Naive thymus-derived CD8-positive, alpha-beta T cell (primary cell): Measurements from ENCODE around the gene C2orf72. TPM values are rescaled to one million over a fixed set of nuclear protein-coding genes. Genes with fewer than 3 reads are reported as not detected.
"Not testable (repeated sequence)": the region's sequence is repeated elsewhere in the genome, so short reads cannot be mapped to it uniquely, and the experiment has no call there.

Source experiments
- ATAC-seq, 2 donors: fragments of 150-1000 bp; cut with Tn5 transposase in 1 of 2; sonication (Bioruptor Pico), chemical (Tn5 transposase) in 1 of 2; 1 replicate in 1 of 2; 2 replicates in 1 of 2; pipeline ENCODE4 v1.10.0; 2021; ENCODE audit warnings: mild to moderate bottlenecking in 2 of 2, moderate library complexity in 2 of 2
- POLR2A ChIA-PET: fragments of 350-600 bp; sonication (Branson Sonifier 250); formaldehyde crosslinking; loops from one replicate; lab custom pipeline; 2021; ENCODE audit warnings: antibody characterized with exemption; lab: Charles Lee
- DNase-seq, 10 donors: peaks; one replicate each; pipeline versions ENCODE4 v3.0.0 to v3.0.0-alpha.2; 2020 to 2022
- H3K27ac Mint-ChIP-seq, 10 donors: one replicate each; pipeline ENCODE4 v1.8.0; 2020 to 2022; ENCODE audit warnings: mild to moderate bottlenecking in 10 of 10, mixed read lengths in 10 of 10, moderate library complexity in 4 of 10, inconsistent platforms in 1 of 10
- H3K27me3 Mint-ChIP-seq, 5 donors: one replicate each; pipeline ENCODE4 v1.8.0; 2021 to 2022; ENCODE audit warnings: mixed read lengths in 5 of 5
- H3K36me3 Mint-ChIP-seq, 3 donors: one replicate each; pipeline ENCODE4 v1.8.0; 2020 to 2022; ENCODE audit warnings: mixed read lengths in 3 of 3, mild to moderate bottlenecking in 2 of 3, inconsistent platforms in 1 of 3
- H3K4me1 Mint-ChIP-seq, 4 donors: one replicate each; pipeline ENCODE4 v1.8.0; 2021 to 2022; ENCODE audit warnings: mixed read lengths in 4 of 4
- H3K4me3 Mint-ChIP-seq, 10 donors: one replicate each; pipeline ENCODE4 v1.8.0; 2020 to 2022; ENCODE audit warnings: mild to moderate bottlenecking in 10 of 10, mixed read lengths in 10 of 10, moderate library complexity in 6 of 10, inconsistent platforms in 1 of 10
- H3K9me3 Mint-ChIP-seq, 9 donors: one replicate each; pipeline ENCODE4 v1.8.0; 2020 to 2022; ENCODE audit warnings: mixed read lengths in 9 of 9, mild to moderate bottlenecking in 3 of 9, inconsistent platforms in 1 of 9, moderate library complexity in 1 of 9
- polyA plus RNA-seq, 3 donors: library from polyadenylated mRNA; unstranded; fragments of 300-500 nt; fragmentation: Illumina TruSeq; gene quantifications; one replicate each; pipeline ENCODE4 v1.2.3, GENCODE V29; 2021
- total RNA-seq, 8 experiments: library from RNA in 2 of 8; stranded (reverse) in 2 of 8; gene quantifications; one replicate each; pipeline ENCODE4 v1.2.3 and lab custom pipeline; 2021 to 2026

C2orf72 gene
- total and polyA plus RNA-seq, 5 experiments from 2014 or later = not detected

GRCh38 chr2:231065966-231066365 lies 28.6 kb downstream of the C2orf72 start:
- POLR2A ChIA-PET = no interaction called here
- peaks cover 5 to 83% (median 29%) of the 10 kb centered on the region in 3 donors for H3K36me3 Mint-ChIP-seq
- no peaks in the 10 kb centered on the region for H3K27me3 Mint-ChIP-seq
- H3K4me3 Mint-ChIP-seq = no peak overlapping the region
- H3K4me1 Mint-ChIP-seq = peaks cover 0 to 5% (median 1%) of the 10 kb centered on the region in 4 donors
- no peaks in the 10 kb centered on the region for H3K9me3 Mint-ChIP-seq
- DNase-seq (no peak), ATAC-seq (no peak)
- no peak overlapping the region for H3K27ac Mint-ChIP-seq

DNA sequence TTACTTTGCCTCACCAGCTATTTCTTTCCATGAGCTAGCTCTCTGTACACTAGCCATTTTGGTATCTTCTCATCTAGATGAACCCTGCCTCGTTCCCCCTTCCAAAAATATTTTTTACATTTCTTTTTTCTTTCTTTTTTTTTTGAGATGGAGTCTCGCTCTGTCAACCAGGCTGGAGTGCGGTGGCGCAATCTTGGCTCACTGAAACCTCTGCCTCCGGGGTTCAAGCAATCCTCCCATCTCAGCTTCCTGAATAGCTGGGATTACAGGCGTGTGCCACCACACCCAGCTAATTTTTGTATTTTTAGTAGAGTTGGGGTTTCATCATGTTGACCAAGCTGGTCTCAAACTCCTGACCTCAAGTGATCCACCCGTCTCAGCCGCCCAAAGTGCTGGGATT lies 30.2 kb downstream of the C2orf72 start:
- ATAC-seq, DNase-seq, H3K4me3 Mint-ChIP-seq, H3K27ac Mint-ChIP-seq, H3K9me3 Mint-ChIP-seq, POLR2A ChIA-PET, H3K4me1 Mint-ChIP-seq, H3K27me3 Mint-ChIP-seq: not testable (repeated sequence)
- peaks cover 5 to 85% (median 30%) of the 10 kb centered on the region in 3 donors for H3K36me3 Mint-ChIP-seq

DNA sequence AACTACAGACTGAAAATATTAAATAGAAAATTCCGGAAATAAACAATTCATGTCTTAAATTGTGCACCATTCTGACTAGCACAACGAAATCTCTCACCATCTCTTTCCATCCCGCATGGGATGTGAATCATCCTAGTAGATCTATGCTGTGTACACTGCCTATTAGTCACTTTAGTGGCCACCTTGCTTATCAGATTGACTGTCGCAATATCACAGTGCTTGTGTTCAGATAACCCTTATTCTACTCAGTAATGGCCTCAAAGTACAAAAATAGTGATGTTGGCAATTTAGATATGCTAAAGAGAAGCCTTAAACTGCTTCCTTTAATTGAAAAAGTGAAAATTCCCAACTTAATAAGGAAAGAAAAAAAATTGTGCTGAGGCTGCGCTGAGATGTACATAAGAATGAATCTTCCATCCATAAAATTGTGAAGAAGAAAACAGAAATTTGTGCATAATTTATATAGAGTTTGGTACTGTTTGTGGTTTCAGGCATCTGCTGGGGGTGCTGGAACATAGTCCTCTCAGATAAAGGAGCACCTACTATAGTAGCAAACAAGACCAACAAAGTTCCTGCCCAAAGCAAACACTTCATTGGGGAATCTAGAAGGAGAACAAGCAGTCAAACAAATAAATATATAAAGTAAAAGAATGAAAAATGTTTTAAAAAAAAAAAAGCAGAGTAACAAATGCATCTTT lies 31.4 kb downstream of the C2orf72 start:
- H3K4me3 Mint-ChIP-seq = no peak overlapping the region
- peaks cover 5 to 82% (median 30%) of the 10 kb centered on the region in 3 donors for H3K36me3 Mint-ChIP-seq
- H3K27ac Mint-ChIP-seq = peak overlapping the region in 1 of 10 donors; percentile 3
- DNase-seq = no peak
- no peaks in the 10 kb centered on the region for H3K27me3 Mint-ChIP-seq
- POLR2A ChIA-PET = no interaction called here
- ATAC-seq = no peak
- peaks cover 0 to 3% (median 1%) of the 10 kb centered on the region in 4 donors for H3K4me1 Mint-ChIP-seq
- no peaks in the 10 kb centered on the region for H3K9me3 Mint-ChIP-seq

DNA sequence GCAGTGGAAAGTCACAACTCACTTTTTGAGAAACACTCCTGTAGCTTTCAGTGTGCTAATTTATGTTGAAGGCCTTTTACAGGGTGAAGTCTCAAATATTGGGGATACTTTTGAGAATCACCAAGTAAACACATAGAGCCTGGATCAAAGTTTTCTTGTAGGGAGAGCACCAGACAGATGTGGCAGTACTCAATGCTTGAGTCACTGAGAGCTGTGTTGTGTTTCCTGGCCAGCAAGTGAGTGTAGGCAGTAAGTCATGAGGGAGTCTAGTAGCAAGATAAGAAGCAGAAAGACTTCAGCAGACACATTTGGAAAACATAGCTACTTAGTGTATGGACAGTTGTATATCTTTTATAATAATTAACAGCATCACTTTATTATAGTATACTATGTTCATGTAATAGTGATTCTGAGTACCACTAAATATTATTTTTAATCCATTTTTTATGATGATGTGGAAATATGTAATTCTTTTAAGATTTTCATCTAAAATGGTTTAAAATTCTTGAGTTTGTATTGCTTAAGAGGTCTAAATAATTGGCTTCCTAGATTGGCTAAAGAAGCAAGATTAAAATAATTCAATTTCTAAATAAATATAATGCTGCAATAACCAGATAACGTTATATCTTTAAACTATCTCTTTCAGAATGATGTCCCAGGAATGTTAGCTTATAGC lies 32.2 kb downstream of the C2orf72 start:
- H3K4me1 Mint-ChIP-seq = peaks cover 0 to 3% (median 1%) of the 10 kb centered on the region in 4 donors

DNA sequence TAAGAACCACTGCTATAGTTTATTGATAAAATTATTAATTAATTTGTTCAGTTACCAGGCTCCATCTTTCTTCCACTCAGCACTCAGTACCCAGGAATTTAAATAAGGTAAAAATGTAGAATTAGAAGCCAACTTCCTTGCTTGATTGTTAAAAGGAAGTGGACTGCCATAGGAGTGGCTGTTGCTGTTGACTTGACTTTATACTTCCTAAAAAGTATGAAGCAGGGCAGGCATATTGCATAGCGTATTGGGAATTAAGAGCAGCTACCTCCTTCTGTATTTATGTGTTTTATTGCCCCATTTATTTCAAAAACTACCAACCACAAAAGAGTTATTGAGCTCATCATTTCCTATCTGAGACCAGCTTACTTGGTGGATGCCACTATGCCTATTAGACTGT lies 47.2 kb downstream of the C2orf72 start:
- DNase-seq (no peak), ATAC-seq (no peak)
- Mint-ChIP-seq H3K4me1 (peaks cover 0 to 2% (median 0%) of the 10 kb centered on the region in 4 donors), H3K27me3 (no peaks in the 10 kb centered on the region), H3K36me3 (peaks cover 10 to 94% (median 44%) of the 10 kb centered on the region in 3 donors), H3K9me3 (no peaks in the 10 kb centered on the region), H3K27ac (no peak overlapping the region), H3K4me3 (no peak overlapping the region)
- POLR2A ChIA-PET = no interaction called here

More for the DNA sequence above, 32.2 kb downstream of the C2orf72 start:
- Mint-ChIP-seq H3K36me3 (peaks cover 5 to 81% (median 28%) of the 10 kb centered on the region in 3 donors), H3K27me3 (no peaks in the 10 kb centered on the region), H3K9me3 (no peaks in the 10 kb centered on the region), H3K4me3 (no peak overlapping the region), H3K27ac (no peak overlapping the region)
- no peak for DNase-seq
- ATAC-seq = no peak
- POLR2A ChIA-PET = no interaction called here

DNA sequence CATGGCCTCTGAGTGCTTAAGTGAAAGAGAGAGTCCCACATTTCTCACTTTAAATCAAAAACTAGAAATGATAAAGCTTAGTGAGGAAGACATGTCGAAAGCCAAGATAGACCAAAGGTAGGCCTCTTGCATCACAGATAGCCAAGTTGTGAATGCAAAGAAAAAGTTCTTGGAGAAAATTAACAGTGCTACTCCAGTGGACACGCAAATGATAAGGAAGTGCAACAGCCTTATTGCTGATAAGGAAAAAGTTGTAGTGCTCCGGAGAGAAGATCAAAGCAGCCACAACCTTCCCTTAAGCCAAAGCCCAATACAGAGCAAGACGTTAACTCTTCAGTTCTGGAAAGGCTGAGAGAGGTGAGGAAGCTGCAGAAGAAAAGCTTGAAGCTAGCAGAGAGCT lies 51.4 kb downstream of the C2orf72 start:
- Mint-ChIP-seq H3K27ac (peak overlapping the region in 1 of 10 donors; percentile 43), H3K27me3 (no peaks in the 10 kb centered on the region), H3K9me3 (peaks cover 0 to 4% (median 0%) of the 10 kb centered on the region in 9 donors), H3K36me3 (peaks cover 5 to 83% (median 44%) of the 10 kb centered on the region in 3 donors), H3K4me3 (no peak overlapping the region), H3K4me1 (no peaks in the 10 kb centered on the region)
- no peak for DNase-seq
- no peak for ATAC-seq
- POLR2A ChIA-PET = no interaction called here

GRCh38 chr2:231093933-231094332 lies 56.6 kb downstream of the C2orf72 start:
- Mint-ChIP-seq H3K9me3 (peaks cover 2 to 32% (median 13%) of the 10 kb centered on the region in 9 donors), H3K36me3 (peaks cover 29 to 85% (median 79%) of the 10 kb centered on the region in 3 donors), H3K27me3 (no peaks in the 10 kb centered on the region), H3K27ac (peak overlapping the region in 1 of 10 donors; percentile 56), H3K4me1 (peaks cover 0 to 4% (median 0%) of the 10 kb centered on the region in 4 donors), H3K4me3 (no peak overlapping the region)
- DNase-seq (no peak), ATAC-seq (no peak)
- POLR2A ChIA-PET = no interaction called here

- H3K4me1 Mint-ChIP-seq = peaks cover 0 to 4% (median 0%) of the 10 kb centered on the region in 4 donors
- ATAC-seq (no peak), DNase-seq (no peak)
- POLR2A ChIA-PET = no interaction called here
- H3K9me3 Mint-ChIP-seq = peaks cover 2 to 41% (median 19%) of the 10 kb centered on the region in 9 donors
- no peak overlapping the region for H3K4me3 Mint-ChIP-seq
- no peak overlapping the region for H3K27ac Mint-ChIP-seq
- H3K36me3 Mint-ChIP-seq = peaks cover 32 to 84% (median 83%) of the 10 kb centered on the region in 3 donors
- no peaks in the 10 kb centered on the region for H3K27me3 Mint-ChIP-seq
Observed at GRCh38 chr2:231094736-231095346, 57.5 kb downstream of the C2orf72 start.

Other genes starting within 250 kb of the C2orf72 start
- gene ITM2C, start 172.6 kb upstream of the C2orf72 start, total RNA-seq = 10 to 100 TPM; 30.9 to 38.7 TPM
- gene ITM2C, start 172.6 kb upstream of the C2orf72 start, polyA plus RNA-seq = 10 to 100 TPM; 35.4 to 56.7 (median 53.8) TPM
- 10 to 100 TPM in 1 of 2 experiments, 1 to 10 TPM in 1; 8.9 to 10.4 TPM for gene GPR55, start 112.3 kb upstream of the C2orf72 start, total RNA-seq
- gene GPR55, start 112.3 kb upstream of the C2orf72 start, polyA plus RNA-seq = 1 to 10 TPM; 1.1 to 3.2 (median 3.1) TPM
- not detected for gene SPATA3, start 41.4 kb upstream of the C2orf72 start, total RNA-seq
- not detected for gene SPATA3, start 41.4 kb upstream of the C2orf72 start, polyA plus RNA-seq
- gene PSMD1, start 19.3 kb downstream of the C2orf72 start, total RNA-seq = 10 to 100 TPM; 41.6 to 46.0 TPM
- 10 to 100 TPM; 43.0 to 54.3 (median 48.3) TPM for gene PSMD1, start 19.3 kb downstream of the C2orf72 start, polyA plus RNA-seq
- gene HTR2B, start 87.5 kb downstream of the C2orf72 start, total RNA-seq = not detected
- gene HTR2B, start 87.5 kb downstream of the C2orf72 start, polyA plus RNA-seq = under 1 TPM in 2 of 3 donors, not detected in 1; 0.08 to 0.15 TPM
- gene ARMC9, start 161.1 kb downstream of the C2orf72 start, total RNA-seq = 1 to 10 TPM; 1.7 to 2.0 TPM
- gene ARMC9, start 161.1 kb downstream of the C2orf72 start, polyA plus RNA-seq = 1 to 10 TPM in 2 of 3 donors, under 1 TPM in 1; 0.78 to 2.6 (median 2.2) TPM